Activated gamma-delta T cell (primary cell): ENCODE results near the gene TPRX1.
"Not testable (repeated sequence)": the region's sequence is repeated elsewhere in the genome, so short reads cannot be mapped to it uniquely, and the experiment has no call there.

Source experiments
- DNase-seq: peaks from one replicate; lab custom pipeline; 2025; lab: John Stamatoyannopoulos, UW
- total RNA-seq, 2 donors: gene quantifications; one replicate each; lab custom pipeline; 2026; lab: John Stamatoyannopoulos, UW

TPRX1 gene, protein sequence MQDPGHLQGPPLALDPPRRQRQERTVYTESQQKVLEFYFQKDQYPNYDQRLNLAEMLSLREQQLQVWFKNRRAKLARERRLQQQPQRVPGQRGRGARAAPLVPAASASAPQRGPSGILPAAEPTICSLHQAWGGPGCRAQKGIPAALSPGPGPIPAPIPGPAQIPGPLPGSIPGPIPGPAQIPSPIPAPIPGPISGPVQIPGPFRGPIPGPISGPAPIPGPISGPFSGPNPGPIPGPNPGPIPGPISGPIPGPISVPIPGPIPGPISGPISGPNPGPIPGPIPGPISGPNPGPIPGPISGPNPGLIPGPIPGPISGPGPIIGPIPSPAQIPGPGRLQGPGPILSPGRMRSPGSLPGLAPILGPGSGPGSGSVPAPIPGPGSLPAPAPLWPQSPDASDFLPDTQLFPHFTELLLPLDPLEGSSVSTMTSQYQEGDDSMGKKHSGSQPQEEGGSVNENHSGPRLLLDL
- total RNA-seq = 0 reads per million in 2 donors

DNA sequence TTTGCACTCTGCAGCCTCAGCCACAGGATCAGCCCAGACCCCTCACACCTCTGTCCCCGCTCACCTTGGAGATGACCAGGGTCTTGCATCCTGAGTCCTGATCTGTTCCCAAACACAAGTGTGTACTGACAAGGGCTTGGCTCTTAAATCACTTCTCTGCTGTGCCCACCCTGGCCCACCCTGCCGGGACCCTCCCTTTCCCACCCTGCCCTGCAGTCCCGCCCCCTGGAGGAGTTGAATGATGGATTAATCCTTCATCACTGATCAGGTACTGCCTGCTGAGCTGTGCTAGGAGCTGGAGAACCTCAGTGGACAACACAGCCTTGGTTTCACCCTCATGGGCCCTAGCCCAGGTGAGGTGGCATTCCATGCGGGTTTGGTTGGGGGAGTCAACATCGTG lies at the start of gene TPRX1:
Gene TPRX1 (minus strand): TSS at position 101 of the 400 bp plus-strand sequence. CDS start 12 bp downstream, at position 89.
- not testable (repeated sequence) for DNase-seq

DNA sequence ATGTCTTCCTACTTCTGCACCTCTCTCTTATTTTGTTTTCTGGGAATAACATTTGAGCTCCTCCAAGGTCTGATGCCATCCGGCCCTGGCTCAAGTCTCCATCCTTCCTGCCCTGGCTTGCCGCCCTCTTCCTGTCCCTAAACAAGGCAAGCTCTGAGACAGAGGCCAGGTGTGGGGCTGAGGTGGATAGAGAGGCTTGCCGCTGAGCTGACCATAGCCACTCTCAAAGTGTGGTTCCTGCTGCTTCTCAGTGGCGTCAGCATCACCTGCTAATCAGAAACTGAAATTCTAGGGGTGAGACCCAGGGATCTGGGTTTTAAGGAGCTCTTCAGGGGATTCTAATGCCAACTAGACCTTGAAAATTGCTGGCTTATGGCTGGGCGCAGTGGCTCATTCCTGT lies 48.7 kb upstream of the TPRX1 start:
- DNase-seq = no peak

DNA sequence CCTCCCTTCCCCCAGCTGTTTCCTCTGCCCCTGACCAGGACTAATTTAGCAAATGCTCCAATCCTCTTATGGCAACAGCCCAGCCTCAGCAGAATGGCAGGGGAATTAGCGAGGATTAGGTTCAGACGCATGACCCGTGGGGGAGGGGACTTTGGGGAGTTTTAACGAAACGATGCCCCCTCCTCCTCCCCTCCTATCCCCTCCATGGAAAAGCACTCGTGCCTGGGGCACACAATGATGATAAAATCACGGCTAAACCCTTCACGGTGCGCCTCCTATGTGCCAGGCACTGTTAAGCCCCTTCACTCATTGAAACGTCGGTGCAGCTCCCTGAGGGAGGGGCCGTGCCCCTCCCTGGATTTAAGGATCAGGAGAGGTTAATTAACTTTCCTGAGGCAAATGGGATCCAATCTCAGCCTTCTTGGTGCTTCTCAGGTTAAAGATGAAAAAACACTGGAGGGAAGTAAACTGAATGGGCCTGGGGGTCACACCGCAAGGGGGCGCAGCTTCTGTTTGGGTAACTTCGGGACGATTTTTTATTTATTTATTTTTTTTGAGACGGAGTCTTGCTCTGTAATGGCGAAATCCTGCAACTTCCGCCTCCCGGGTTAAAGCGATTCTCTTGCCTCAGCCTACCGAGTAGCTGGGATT lies 44.6 kb upstream of the TPRX1 start:
- DNase-seq = no peak

DNA sequence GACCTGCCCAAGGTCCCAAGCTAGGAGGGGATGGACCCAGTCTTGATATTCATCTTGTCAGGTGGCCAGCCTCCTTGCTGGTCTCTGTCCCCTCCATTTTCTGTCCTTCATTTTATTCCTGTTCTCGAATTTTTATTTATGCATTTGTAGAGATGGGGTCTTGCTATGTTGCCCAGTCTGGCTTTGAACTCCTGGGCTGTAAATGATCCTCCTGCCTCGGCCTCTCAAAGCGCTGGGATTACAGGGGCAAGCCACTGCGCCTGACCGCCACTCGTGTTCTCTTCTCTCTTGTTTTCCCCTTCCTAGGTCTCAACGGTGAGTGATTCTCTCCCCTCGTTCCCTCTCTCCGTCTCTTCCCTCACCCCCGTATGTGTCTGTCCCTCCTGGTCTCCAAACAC lies 44.1 kb upstream of the TPRX1 start:
- DNase-seq = no peak

DNA sequence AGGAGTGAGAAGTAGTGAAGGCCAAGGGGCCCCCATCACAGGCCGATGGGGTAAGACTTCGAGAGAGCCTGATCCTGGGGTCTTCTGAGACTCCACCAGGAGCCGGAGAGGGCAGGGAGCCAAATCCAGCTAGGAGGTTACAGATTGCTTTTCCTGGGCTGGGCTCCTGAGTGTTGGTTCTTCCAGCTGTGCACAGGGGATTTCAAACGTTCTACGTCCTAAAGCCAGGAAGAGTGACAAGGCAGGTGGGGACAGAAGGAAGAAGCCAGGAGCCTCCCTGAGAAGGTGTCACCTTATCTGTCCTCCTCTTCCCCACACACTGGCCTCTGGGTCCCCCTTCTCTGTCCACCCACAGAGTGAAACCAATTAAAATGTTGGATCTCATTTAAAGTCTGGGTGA lies 38.6 kb upstream of the TPRX1 start:
- DNase-seq = no peak

DNA sequence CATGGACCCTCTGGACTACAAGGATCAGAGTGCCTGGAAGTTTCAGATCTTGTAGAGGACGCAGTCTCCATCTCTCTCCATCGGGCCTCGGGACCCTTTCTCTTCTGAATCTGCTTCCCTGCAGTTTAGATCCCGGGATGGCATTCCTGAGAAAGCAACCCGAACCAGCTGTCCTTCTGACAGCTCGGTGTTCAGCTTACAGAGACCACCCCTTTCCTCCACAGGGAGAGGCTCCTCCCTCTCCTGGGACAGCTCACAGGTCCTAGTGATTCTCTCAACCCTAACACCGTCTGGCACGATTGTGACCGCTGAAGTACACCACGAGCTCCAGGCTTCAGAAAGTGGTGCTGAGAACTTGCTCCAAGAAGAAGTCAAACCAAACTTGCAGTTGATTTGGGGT lies 35.6 kb upstream of the TPRX1 start:
- no peak for DNase-seq

DNA sequence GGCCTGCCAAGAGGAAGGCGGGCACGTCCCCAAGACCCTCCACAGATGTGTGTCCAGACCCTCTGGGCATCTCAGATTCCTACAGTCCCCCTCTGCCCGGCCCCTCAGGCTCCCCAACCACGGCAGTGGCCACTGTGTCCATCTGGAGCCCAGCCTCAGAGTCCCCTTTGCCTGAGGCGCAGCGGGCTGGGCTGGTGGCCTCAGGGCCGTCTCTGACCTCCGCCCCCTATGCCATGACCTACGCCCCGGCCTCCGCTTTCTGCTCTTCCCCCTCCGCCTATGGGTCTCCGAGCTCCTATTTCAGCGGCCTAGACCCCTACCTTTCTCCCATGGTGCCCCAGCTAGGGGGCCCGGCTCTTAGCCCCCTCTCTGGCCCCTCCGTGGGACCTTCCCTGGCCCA lies 35.1 kb upstream of the TPRX1 start:
- no peak for DNase-seq

DNA sequence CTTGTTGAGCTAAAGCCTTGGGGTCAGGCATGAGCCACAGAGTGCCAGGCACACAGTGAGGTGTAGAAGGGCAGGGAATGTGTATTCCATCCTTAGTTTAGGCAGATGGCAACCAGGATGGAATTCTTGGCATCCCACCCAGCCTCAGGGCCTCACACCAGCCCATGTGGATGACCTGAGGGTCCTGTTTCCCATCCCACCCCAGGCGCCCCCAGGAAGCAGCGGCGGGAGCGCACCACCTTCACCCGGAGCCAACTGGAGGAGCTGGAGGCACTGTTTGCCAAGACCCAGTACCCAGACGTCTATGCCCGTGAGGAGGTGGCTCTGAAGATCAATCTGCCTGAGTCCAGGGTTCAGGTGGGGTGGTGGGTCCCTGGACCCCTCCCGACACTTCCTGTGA lies 31.7 kb upstream of the TPRX1 start:
- DNase-seq = no peak

DNA sequence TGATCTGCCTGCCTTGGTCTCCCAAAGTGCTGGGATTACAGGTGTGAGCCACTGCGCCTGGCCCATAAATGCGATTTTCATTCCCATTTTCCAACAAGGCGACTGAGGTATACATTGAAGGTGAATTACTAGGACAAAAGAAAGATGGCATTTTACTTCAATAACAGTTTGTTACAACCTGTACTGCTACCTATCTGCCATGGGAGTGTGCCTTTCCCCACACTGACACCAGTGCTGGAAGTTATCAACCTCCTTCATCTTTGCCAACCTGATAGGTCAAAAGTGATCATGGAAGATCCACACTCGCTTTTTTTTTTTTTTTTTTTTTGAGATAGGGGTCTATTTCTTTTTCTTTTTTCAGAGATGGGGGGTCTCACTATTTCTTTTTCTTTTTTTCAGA lies 28.4 kb upstream of the TPRX1 start:
- no peak for DNase-seq

DNA sequence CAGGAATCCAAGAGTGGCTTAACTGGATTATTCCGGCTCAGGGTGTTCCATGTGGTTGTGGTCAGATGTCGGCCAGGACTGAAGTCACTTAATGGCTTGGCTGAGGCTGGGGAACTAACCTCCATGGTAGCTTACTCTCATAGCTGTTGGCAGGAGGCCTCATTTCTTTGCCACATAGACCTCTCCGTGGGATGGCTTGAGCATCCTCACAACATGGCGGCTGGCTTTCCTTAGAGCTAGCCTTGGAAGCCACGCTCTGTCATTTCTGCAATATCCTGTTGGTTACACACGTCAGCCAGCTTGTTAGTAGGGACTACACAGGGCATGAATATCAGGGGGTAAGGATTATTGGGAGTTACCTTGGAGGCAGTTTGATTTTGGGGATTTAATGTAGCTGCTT lies 22.4 kb upstream of the TPRX1 start:
- no peak for DNase-seq

DNA sequence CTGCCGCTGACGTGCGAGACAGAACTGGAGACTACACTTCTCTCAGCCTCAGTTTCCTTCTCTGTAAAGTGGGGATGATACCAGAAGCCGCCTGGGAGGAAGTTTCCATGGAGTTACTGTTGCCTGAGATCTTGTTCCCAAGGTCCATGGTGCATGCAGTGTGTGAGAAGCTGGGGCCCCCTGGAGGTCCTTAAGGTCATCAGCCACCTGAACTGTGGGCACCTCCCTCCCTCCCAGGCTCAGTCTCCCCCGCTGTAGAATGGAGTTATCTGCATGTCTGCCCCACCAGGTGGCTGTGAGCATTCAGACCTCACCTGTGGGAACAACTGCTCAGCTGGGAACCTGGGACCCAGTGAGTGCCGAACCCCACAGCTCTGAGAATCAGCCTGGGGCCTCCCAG lies 20.0 kb upstream of the TPRX1 start:
- DNase-seq = no peak

DNA sequence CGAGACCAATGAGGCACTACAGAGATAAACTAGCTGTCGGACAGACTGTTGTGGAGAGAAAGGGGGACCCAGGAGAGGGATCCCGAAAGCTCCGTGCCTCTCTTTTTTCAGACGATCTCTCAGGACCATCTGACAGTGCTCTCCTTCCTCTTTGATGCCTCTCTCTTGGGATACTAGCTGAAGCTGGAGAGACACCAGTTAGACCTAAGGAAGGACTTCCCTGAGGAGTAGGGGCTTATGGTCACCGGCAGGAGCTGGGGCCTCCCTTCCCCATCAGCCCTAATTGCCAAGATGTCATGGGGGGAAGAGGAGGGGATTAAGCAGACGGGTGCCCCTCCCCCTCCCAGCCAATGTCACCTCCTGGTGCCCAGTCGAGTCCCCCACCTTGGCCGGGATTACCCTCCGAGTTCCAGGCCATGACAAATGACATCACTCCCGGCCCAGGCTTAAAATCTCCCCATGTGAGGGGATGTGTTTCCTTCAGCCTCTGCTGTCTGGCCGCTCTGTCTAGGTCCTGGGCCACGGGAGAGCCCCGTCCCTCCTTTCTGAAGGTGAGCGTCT lies 17.2 kb upstream of the TPRX1 start, which contains the start of gene CRX:
Gene CRX (plus strand): TSS at position 478 of the 561 bp plus-strand sequence. CDS start 12,507 bp downstream, outside the sequence.
- no peak for DNase-seq

DNA sequence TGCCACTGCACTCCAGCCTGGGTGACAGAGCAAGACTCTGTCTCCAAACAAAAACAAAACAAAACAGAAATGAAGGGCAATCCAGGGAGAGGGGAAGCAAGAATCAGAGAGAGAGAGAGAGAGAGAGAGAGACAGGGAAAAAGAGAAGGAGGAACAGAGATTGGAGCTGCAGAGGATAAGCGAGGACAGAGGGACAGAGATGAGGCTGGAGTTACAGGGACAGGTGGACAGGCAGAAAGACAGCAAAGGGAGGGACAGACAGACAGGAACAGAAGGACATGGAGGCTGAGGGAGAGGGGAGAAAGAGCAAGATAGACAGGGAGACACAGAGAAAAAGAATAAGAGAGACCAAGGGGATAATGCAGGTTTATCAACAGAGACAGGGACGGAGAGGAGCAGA lies 16.1 kb upstream of the TPRX1 start:
- DNase-seq = no peak

DNA sequence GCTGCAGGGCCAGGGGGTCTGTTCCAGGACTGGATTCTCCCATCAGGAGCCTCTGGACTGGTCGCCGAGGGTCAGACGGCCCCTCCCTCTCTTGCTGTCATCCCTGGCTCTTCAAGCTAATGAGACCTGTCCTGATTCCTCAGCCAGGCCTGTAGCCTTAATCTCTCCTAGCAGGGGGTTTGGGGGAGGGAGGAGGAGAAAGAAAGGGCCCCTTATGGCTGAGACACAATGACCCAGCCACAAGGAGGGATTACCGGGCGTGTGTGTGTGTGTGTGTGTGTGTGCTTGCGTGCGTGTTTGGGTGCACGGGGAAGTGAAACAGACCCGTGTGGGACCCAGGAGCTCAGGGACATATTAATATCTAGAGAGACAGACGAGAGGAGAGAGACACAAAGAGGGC lies 15.5 kb upstream of the TPRX1 start:
- no peak for DNase-seq

DNA sequence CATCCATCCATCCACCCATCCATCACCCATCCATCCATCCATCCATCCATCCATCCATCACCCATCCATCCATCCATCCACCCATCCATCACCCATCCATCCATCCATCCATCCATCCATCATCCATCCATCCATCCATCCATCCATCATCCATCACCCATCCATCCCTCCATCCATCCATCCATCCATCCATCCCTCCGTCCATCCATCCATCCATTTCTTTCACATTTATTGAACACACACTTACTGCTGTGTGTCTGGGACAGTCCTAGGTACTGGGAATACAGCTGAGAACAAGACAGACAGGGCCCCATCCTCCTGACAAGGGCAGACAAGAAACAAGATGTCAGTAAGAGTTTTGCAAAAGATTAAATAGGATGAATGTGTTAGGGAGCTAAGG lies 13.9 kb upstream of the TPRX1 start:
- not testable (repeated sequence) for DNase-seq

DNA sequence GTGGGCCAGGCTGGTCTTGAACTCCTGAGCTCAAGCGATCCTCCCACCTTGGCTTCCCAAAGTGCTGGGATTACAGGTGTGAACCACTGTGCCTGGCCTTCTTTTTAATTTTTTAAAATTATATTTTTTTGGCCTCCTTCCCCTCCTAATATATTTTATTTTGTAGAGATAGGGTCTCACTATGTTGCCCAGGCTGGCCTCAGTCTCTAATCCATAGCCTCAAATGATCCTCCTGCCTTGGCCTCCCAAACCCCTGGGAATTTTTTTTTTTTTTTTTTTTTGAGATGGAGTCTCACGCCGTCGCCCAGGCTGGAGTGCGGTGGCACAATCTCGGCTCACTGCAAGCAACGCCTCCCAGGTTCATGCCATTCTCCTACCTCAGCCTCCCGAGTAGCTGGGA lies 11.9 kb upstream of the TPRX1 start:
- not testable (repeated sequence) for DNase-seq

DNA sequence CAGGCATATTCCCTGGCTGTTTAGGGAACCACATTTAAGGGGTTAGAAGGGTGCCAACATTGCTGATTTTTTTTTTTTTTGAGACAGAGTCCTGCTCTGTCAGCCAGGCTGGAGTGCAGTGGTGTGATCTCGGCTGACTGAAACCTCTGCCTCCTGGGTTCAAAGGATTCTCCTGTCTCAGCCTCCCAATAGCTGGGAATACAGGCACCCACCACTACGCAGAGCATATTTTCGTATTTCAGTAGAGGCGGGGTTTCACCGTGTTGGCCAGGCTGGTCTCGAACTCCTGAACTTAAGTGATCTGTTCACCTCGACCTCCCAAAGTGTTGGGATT lies 9.6 kb upstream of the TPRX1 start:
- no peak for DNase-seq

DNA sequence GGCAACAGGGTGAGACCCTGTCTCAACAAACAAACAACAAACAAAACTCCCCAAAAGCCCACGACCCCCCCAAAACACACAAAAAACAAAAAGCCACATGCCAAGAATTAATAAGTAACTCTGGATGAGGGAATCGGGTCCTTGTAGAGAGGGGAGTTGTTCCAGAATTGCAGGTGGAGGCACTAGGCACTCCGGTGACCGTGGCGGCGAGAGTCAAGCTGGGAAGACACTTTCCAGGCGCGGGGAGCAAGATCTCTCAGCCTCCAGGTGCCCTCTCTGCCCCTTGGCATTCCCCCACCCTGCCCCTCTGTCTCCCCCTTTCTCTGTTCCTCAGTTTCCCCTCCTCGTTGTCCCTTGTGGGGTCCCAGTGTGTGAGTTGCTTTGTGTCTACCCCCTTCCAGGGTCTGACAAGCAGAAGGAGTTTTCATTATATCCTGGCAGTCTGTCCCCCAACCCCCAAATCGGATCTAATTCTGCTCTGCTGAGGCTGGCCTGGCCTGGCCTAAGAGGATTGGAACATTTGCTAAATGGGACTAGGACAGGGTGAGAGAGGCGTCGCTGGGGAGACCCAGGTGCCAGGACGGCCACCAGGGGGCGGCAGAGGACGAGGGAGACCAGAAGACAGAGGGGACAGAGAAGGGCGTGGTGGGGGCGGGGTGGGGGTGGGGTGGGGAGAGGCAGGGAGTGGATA lies 9.1 kb upstream of the TPRX1 start:
- peak; percentile 33 for DNase-seq

DNA sequence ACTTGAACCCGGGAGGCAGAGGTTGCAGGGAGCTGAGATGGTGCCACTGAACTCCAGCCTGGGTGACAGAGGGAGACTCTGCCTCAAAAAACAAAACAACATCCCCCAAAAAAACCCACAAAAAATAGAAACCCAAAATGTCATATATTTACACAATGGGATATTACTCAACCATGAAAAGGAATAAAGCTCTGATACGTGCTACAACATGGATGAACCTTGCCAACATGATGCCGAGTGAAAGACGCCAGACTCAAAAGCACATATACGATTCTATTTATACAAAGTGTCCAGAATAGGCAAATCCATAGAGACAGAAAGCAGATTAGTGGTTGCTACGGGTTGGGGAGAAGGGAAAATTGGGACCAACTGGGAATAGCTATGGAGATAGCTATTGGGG lies 2.1 kb upstream of the TPRX1 start:
- DNase-seq = no peak

DNA sequence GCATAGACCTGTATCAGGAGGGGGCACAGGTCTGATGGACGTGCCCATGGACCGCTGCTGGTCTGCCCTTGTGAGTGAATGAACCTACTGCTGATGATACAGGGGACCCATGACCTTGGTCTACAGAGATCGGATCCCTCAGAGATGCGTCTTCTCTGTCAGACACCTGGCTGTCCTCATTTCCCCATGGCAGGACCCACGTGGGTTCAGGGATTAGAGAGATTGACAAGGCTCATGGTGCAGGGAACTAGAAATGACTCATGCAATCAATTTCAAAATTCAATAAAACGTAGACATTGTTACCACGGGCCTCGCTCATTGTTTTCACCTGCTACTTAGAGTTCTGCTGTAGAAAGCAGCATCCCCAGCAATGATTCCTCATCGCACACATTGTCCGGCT lies 962 bp upstream of the TPRX1 start:
- no peak for DNase-seq

DNA sequence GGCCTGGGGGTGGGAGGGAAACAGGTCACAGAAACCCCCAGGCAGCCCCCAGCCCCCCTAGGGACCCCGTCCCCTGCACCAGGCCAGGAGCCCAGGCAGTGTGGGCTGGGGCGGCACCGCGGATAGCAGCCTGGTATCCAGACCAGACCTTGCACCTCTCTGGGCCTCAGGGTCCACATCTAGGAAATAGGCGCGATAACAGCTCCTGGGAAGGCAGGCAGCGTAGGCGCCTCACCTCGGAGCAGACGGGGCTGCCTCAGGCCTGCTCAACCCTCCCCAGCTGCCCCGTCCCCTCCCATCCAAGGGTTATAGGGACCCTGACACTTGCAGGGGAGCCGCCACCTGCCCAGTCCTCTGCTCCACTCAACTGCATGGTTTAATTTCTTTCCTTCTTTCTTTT lies 680 bp downstream of the TPRX1 start:
- not testable (repeated sequence) for DNase-seq

DNA sequence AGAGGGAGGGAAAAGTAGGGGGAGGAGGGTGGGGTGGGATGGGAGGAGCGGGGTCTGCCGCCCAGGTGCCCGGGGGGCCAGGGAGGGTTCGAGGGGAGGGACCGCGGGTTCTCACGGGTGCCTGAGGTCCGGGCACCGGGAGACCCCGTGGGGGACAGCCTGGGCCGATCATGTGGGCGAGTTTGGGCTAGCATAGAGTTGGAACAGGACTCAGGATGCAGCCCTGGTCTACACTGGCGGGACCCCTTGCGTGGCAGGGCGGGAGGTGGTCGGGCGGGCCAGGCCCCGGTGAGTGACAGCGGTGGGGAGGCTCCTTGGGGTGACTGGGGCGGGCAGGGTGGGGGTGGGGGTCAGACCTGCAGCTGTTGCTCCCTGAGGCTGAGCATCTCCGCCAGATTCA lies 1.2 kb downstream of the TPRX1 start:
- not testable (repeated sequence) for DNase-seq
